Astrocyte (in vitro differentiated cells and primary cell): ENCODE results near the gene SEMA4G. TPM values are rescaled to one million over a fixed set of nuclear protein-coding genes. Genes with fewer than 3 reads are reported as not detected.

Experiments
- DNase-seq: peaks from one replicate; pipeline ENCODE4 v3.0.0-alpha.2; 2010; ENCODE audit warnings: low read depth
- FAIRE-seq: peaks from 2 replicates; lab custom pipeline; 2011; peaks lifted over from hg19 to GRCh38; lab: Jason Lieb, UNC
- H2AFZ ChIP-seq: 2 replicates; pipeline ENCODE4 v1.6.0; 2012; ENCODE audit warnings: low read depth, low read length, inconsistent platforms
- H3K27ac ChIP-seq: 2 replicates; pipeline ENCODE4 v1.5.1; 2011; ENCODE audit warnings: low read depth, low read length, inconsistent platforms
- H3K27me3 ChIP-seq: 2 replicates; pipeline ENCODE4 v1.6.0; 2011; ENCODE audit warnings: low read length, inconsistent platforms; ENCODE audit not compliant: insufficient read depth
- H3K36me3 ChIP-seq: 2 replicates; pipeline ENCODE4 v1.5.1; 2011; ENCODE audit warnings: low read length, inconsistent platforms; ENCODE audit not compliant: insufficient read depth
- H3K4me1 ChIP-seq: 2 replicates; pipeline ENCODE4 v1.5.1; 2011; ENCODE audit warnings: low read length, inconsistent platforms; ENCODE audit not compliant: insufficient read depth
- H3K4me2 ChIP-seq: 2 replicates; pipeline ENCODE4 v1.6.0; 2012; ENCODE audit warnings: low read length, inconsistent platforms
- H3K4me3 ChIP-seq: 2 replicates; pipeline ENCODE4 v1.5.1; 2011; ENCODE audit warnings: low read depth, mild to moderate bottlenecking, low read length, inconsistent platforms; ENCODE audit not compliant: insufficient read depth
- H3K79me2 ChIP-seq: 2 replicates; pipeline ENCODE4 v1.6.0; 2012; ENCODE audit warnings: mild to moderate bottlenecking, low read length, inconsistent platforms; ENCODE audit not compliant: insufficient read depth
- H3K9ac ChIP-seq: 2 replicates; pipeline ENCODE4 v1.6.0; 2012; ENCODE audit warnings: mild to moderate bottlenecking, low read length, inconsistent platforms
- H3K9me3 ChIP-seq: 2 replicates; pipeline ENCODE4 v1.5.1; 2012; ENCODE audit warnings: low read depth, mild to moderate bottlenecking, low read length, inconsistent platforms; ENCODE audit not compliant: insufficient read depth
- H4K20me1 ChIP-seq: 2 replicates; pipeline ENCODE4 v1.6.0; 2012; ENCODE audit warnings: low read length, inconsistent platforms; ENCODE audit not compliant: insufficient read depth
- H3K27ac Mint-ChIP-seq: one replicate; pipeline ENCODE4 v1.8.0; 2021; ENCODE audit warnings: mild to moderate bottlenecking, mixed read lengths; ENCODE audit not compliant: unreplicated experiment
- H3K27me3 Mint-ChIP-seq: one replicate; pipeline ENCODE4 v1.8.0; 2021; ENCODE audit warnings: low read depth, mixed read lengths; ENCODE audit not compliant: unreplicated experiment
- H3K36me3 Mint-ChIP-seq: one replicate; pipeline ENCODE4 v1.8.0; 2021; ENCODE audit warnings: low read depth, mixed read lengths; ENCODE audit not compliant: unreplicated experiment
- H3K4me1 Mint-ChIP-seq: one replicate; pipeline ENCODE4 v1.8.0; 2021; ENCODE audit warnings: low read depth, mixed read lengths; ENCODE audit not compliant: unreplicated experiment
- H3K4me3 Mint-ChIP-seq: one replicate; pipeline ENCODE4 v1.8.0; 2021; ENCODE audit warnings: mild to moderate bottlenecking, moderate library complexity, mixed read lengths; ENCODE audit not compliant: unreplicated experiment
- H3K9me3 Mint-ChIP-seq: one replicate; pipeline ENCODE4 v1.8.0; 2021; ENCODE audit warnings: mild to moderate bottlenecking, mixed read lengths; ENCODE audit not compliant: unreplicated experiment
- EZH2 ChIP-seq: IDR thresholded peaks from 2 replicates; pipeline ENCODE4 v1.6.1; 2012; ENCODE audit warnings: mild to moderate bottlenecking, low read length, inconsistent platforms; ENCODE audit not compliant: insufficient read depth
- total RNA-seq: library from RNA; stranded (reverse); gene quantifications from 2 replicates; pipeline ENCODE4 v1.2.1, GENCODE V29; 2021
- TF ChIP-seq, protein P1 (sequence below): IDR thresholded peaks from 2 replicates; pipeline ENCODE4 v1.5.1; 2011; ENCODE audit warnings: low read depth, mild to moderate bottlenecking, inconsistent platforms, low read length, moderate library complexity; ENCODE audit not compliant: insufficient read depth

Gene SEMA4G
- total RNA-seq, 1 donor from 2014 or later, result 5.9 TPM

DNA sequence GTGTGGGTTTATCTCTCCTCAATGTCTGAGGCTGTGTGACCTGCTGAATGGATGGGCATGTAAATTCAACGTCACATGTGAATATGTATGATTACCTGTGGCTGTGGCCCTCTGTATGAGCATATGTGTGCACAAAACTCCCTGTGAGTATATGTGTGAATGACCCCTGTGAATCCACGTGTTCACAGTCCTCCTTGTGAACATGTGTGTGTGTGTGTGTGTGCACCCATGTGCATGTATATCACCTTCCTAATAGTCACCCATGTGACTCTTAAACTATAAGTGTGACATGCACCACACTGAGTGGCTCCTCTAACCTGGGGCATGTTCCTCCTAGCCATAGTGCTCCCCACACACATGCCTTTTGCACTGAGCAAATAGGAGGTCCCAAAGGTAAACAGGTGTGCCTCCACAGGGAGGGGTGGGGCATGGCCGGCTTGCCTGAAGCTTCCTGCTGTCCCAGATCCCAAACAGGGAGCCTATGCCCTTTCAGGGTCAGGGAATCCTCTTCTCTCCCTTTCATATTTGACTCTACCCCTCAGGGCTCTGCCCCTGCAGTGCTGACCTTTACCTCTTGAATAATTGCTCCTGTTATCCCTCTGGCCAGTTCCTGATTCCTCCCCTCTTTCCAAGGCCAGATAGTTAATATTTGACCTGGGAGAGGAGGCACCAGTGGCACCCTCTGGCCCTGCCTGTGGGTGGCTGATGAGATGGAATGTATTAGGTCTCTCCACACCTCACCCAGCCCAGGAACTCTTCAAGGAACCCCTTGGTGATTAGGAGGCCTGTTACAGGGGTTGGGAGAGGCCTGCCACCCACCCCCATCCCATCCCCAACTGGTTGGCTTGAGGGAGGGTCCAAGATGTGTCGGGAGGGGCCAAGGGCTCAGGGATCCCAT, 1.9 kb downstream of the SEMA4G start:
- Mint-ChIP-seq H3K36me3 (no peaks in the 10 kb centered on the region), H3K4me1 (peaks cover 10% of the 10 kb centered on the region), H3K9me3 (no peaks in the 10 kb centered on the region), H3K27ac (no peak overlapping the region), H3K27me3 (no peaks in the 10 kb centered on the region), H3K4me3 (peak overlapping the region; percentile 73)
- Histone ChIP-seq H3K27ac (no peak overlapping the region), H3K9ac (no peak overlapping the region), H2AFZ (no peak overlapping the region), H4K20me1 (no peaks in the 10 kb centered on the region), H3K79me2 (no peaks in the 10 kb centered on the region), H3K4me3 (no peak overlapping the region), H3K36me3 (no peaks in the 10 kb centered on the region), H3K27me3 (no peaks in the 10 kb centered on the region), H3K4me1 (peaks cover 8% of the 10 kb centered on the region), H3K4me2 (no peak overlapping the region), H3K9me3 (no peaks in the 10 kb centered on the region)
- FAIRE-seq (no peak), DNase-seq (no peak)
- TF ChIP-seq EZH2, result no peak
- TF ChIP-seq, protein P1, sequence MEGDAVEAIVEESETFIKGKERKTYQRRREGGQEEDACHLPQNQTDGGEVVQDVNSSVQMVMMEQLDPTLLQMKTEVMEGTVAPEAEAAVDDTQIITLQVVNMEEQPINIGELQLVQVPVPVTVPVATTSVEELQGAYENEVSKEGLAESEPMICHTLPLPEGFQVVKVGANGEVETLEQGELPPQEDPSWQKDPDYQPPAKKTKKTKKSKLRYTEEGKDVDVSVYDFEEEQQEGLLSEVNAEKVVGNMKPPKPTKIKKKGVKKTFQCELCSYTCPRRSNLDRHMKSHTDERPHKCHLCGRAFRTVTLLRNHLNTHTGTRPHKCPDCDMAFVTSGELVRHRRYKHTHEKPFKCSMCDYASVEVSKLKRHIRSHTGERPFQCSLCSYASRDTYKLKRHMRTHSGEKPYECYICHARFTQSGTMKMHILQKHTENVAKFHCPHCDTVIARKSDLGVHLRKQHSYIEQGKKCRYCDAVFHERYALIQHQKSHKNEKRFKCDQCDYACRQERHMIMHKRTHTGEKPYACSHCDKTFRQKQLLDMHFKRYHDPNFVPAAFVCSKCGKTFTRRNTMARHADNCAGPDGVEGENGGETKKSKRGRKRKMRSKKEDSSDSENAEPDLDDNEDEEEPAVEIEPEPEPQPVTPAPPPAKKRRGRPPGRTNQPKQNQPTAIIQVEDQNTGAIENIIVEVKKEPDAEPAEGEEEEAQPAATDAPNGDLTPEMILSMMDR, result no peak

DNA sequence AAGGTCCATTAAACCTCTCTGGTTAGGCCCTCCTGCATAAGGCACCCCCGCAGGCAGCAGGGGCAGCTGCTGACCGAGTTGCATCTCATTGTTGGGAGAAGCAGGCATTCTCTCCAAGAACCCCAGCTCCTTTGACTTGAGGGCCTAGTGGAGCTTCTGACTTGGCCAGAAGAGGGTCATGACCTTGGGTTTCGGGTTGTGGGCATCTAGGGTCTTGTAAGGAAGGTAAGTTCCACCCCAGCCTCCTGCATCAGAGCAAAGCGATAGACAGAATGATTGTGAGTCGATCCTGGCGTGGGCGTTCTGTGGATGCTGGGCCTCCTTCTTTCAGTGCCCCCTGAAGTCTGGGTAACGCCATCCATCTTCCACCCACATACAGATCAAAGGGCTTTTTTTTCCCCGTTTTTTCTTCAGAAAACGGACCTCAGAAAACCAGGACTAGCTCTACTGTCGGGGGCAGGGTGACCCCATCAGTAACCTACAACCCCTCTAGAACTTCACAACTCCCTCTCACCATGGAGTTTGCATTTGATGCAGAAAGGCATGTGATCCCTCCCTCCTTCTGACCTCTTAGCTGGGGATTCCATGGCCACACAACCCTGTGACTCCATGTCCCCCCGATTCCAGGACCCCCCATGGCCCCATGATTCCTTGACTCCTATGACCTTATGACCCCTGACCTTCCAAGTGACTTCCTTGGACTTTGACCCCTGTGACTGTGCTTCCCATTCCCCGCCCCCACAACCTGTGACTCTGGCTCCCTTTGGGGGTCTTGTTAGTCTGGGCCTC, 3.0 kb downstream of the SEMA4G start:
- H3K36me3 Mint-ChIP-seq, result peaks cover 2% of the 10 kb centered on the region
- peaks cover 10% of the 10 kb centered on the region for H3K4me1 Mint-ChIP-seq
- no peak for FAIRE-seq
- H3K4me3 Mint-ChIP-seq, result peak overlapping the region; percentile 50
- H3K4me2 ChIP-seq, result no peak overlapping the region
- H3K4me3 ChIP-seq, result no peak overlapping the region
- DNase-seq, result no peak
- no peaks in the 10 kb centered on the region for H3K36me3 ChIP-seq
- no peaks in the 10 kb centered on the region for H3K79me2 ChIP-seq
- H3K9me3 ChIP-seq, result no peaks in the 10 kb centered on the region
- TF ChIP-seq, protein P1, result no peak
- TF ChIP-seq EZH2, result no peak
- H3K27me3 ChIP-seq, result no peaks in the 10 kb centered on the region
- no peaks in the 10 kb centered on the region for H3K27me3 Mint-ChIP-seq
- no peaks in the 10 kb centered on the region for H4K20me1 ChIP-seq
- no peak overlapping the region for H2AFZ ChIP-seq
- no peak overlapping the region for H3K27ac Mint-ChIP-seq
- H3K9me3 Mint-ChIP-seq, result no peaks in the 10 kb centered on the region
- no peak overlapping the region for H3K27ac ChIP-seq
- H3K4me1 ChIP-seq, result peaks cover 8% of the 10 kb centered on the region
- no peak overlapping the region for H3K9ac ChIP-seq
